Measurements from ENCODE around the gene NPNT.

- TF ChIP-seq FOXP2 (optimal IDR thresholded peaks at IDR 0.05; ENCODE audit: borderline replicate concordance, extremely low read depth, extremely low read length, insufficient read depth), result no peak
- TF ChIP-seq POLR2AphosphoS5 (IDR thresholded peaks at IDR 0.05; ENCODE audit: low read depth, low read length), result no peak
- no peak for TF ChIP-seq TAF1 (IDR thresholded peaks at IDR 0.05; ENCODE audit: borderline replicate concordance, insufficient read depth, low read length)
- TF ChIP-seq REST (IDR thresholded peaks at IDR 0.05; ENCODE audit: insufficient read depth in 1 of 2, low read depth in 2 of 2, low read length in 2 of 2), result no peak
These were observed 7.4 kb downstream of the NPNT start for GRCh38 chr4:105902550-105903262.
